GM21576 (cell line): ENCODE results near the gene KIAA0586.
"Not testable (repeated sequence)": the region's sequence is repeated elsewhere in the genome, so short reads cannot be mapped to it uniquely, and the experiment has no call there.

Source experiments
- ATAC-seq: cut with Tn5 transposase; IDR thresholded peaks from one replicate; pipeline ENCODE4 v1.9.1; 2021; ENCODE audit warnings: mild to moderate bottlenecking, moderate library complexity; ENCODE audit not compliant: unreplicated experiment

Gene KIAA0586

DNA sequence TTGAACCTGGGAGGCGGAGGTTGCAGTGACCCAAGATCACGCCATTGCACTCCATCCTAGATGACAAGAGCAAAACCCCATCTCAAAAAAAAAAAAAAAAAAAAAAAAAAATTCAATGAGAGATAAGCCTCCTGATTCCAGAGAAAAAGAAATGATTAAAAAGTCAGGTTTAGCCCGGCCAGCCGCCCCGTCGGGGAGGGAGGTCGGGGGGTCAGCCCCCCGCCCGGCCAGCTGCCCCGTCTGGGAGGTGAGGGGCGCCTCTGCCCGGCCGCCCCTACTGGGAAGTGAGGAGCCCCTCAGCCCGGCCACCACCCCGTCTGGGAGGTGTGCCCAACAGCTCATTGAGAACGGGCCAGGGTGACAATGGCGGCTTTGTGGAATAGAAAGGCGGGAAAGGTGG lies 160.8 kb downstream of the KIAA0586 start:
- not testable (repeated sequence) for ATAC-seq

DNA sequence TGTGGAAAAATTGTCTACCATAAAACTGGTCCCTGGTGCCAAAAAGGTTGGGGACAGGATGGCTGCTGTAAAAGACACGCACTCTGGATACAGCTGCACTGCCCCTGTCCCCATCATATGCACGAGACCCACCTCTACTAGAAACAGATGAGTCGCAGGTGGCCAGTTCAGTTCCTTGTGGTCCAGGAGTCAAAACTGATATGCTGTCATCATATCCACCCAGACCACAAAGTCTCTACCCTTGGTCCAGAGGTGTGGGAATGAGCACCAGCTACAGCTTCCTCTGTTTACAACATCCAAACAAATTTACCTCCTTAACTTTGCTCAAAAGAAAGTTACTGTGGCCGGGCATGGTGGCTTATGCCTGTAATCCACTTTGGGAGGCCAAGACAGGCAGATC lies 166.5 kb downstream of the KIAA0586 start:
- no peak for ATAC-seq

DNA sequence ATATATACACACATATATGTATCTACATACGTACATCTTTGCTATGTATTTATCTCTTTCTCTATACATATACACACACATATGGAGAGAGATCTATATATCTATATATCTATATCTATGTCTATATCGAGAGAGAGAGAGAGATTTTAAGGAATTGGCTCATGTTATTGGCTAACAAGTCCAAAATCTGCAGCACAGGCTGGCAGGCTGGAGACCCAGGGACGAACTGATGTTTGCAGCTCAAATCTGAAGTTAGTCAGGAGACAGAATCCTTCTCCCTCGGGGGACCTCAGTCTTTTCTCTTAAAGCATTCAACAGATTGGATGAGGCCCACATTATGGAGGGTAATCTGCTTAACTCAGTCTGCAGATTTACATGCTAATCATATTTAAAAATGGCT lies 169.5 kb downstream of the KIAA0586 start:
- no peak for ATAC-seq

DNA sequence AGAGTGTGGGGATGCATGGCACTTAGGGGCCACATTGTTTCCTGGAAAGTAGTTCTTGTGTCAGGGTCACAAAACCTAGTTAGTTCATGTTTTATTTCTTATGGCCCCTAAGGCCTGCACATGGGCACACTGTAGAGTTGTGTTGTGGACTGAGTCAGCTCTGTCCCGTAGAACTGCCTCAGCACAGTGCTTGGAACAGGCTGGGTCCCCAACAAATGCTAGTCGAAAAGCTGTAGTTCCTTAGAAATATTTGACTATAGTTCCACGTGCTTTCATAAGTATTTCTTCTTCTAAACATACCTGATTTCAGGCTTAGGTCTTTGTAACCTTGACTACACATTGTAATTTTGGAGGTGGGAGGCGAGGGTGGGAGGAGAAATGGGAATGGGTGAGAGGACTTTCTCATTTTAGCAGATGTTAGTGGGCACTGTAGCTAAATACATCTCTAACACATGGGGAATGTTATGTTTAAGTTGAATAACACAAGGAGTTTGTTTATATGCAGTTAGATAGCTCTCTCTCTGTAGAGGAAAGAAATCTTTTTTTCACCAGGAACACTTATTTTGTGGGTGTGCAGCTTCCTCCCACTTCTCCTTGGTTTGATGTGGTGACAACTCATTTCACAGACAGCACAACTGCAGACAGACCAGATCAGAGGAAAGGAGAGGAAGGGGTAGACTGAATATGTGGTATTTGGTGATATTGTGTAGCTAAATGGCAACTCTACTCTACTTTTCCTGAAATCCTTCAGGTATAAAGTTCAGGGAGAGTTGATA lies 170.7 kb downstream of the KIAA0586 start:
- ATAC-seq: no peak

DNA sequence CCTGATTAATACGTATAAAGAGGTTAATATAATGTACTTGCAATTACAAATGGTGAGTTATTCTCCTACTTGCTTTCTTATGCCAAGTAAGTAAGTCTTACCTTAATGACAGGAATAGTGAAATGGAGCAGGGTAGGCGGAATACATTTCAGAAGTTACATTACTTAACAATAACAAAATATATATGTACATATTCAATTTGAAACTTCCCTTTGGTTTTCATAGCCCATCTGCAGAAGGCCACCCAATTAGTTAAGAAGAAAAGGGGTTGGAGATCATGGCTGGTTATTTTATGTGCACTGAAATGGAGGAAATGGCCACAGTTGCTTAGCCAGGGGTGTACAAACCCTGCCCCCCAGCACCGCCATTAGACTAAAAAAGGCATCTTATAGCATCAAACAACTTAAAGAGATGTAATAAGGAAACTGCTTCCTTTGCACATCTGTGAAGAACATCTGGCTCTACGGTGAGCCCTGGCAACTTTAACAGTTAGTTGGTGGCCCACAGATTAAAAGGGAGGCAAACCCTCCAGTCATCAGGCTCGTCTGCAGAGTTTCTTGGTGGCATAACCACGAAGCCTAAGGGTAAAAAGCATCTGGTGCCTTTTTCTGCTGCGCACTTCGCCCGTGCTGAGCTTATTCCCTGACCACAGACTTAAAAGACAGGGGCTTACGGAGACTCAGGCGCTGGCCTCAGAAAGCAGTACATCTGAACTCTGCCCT lies 171.4 kb downstream of the KIAA0586 start:
- no peak for ATAC-seq

DNA sequence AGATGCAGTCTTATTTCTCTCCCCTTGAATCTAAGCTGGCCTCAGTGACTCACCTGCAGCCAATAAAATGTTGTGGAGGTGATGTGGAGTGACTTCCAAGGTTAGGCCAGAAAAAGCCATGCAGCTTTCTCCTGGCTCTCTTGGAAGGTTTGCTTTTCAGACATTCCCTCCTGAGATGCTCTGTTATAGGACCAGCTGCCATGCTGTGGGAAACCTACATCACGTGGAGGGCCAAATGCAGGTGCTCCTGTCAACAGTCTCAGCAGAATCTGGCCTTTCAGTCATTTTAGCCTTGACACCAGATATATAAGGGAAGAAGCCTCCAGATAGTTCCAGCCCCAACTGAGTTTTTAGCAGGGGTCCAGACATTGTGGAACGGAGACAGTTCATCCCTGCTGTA lies 172.2 kb downstream of the KIAA0586 start:
- no peak for ATAC-seq
